ENCODE data around the gene TLX3. TPM values are rescaled to one million over a fixed set of nuclear protein-coding genes. Genes with fewer than 3 reads are reported as not detected.

TLX3 gene
- total and polyA plus RNA-seq, 2 of the 4 experiments (the other 2 are of a cell fraction), result not detected

- Histone ChIP-seq H3K36me3 (ENCODE audit: control insufficient read depth, insufficient read depth, low read length) (no peaks in the 10 kb centered on the region), H2AK9ac (replicated peaks; ENCODE audit: low read depth, low read length, poor library complexity) (no peak overlapping the region), H3K23ac (ENCODE audit: low read depth, low read length) (no peak overlapping the region), H3K27me3 (ENCODE audit: control insufficient read depth, insufficient read depth, low read length) (peaks cover 95% of the 10 kb centered on the region), H3K56ac (ENCODE audit: extremely low read depth, insufficient read depth, low read length) (no peak overlapping the region), H3K4me1 (ENCODE audit: control insufficient read depth, insufficient read depth, low read length) (peaks cover 3% of the 10 kb centered on the region; the same call in 1 of the 2 replicates), H3K18ac (ENCODE audit: low read depth, low read length) (no peak overlapping the region), H3K4me3 (ENCODE audit: insufficient read depth, low read depth, low read length) (no peak overlapping the region; the same call in 1 of the 2 replicates), H4K8ac (ENCODE audit: low read depth in 2 of 2, low read length in 2 of 2) (no peak overlapping the region), H2BK15ac (ENCODE audit: low read depth, low read length) (no peak overlapping the region), H3K27ac (ENCODE audit: insufficient read depth, low read length) (no peak overlapping the region), H3K9me3 (ENCODE audit: control insufficient read depth, insufficient read depth, low read length) (peaks cover 9% of the 10 kb centered on the region; the same call in 1 of the 2 replicates), H3K9me1 (ENCODE audit: insufficient read depth, low read length) (no peaks in the 10 kb centered on the region), H2BK5ac (ENCODE audit: low read depth, low read length, poor library complexity, severe bottlenecking) (no peak overlapping the region), H2AK5ac (ENCODE audit: low read depth, low read length) (no peak overlapping the region), H4K20me1 (ENCODE audit: insufficient read depth, low read length) (peaks cover 5% of the 10 kb centered on the region), H4K5ac (ENCODE audit: low read depth, low read length) (no peak overlapping the region), H3K9ac (ENCODE audit: low read depth, low read length) (no peak overlapping the region), H3K4ac (ENCODE audit: low read depth, low read length) (no peak overlapping the region), H3K79me1 (ENCODE audit: low read depth in 1 of 2, low read length in 2 of 2) (no peaks in the 10 kb centered on the region), H2AFZ (replicated peaks; ENCODE audit: low read length, poor library complexity) (peak overlapping the region; percentile 45), H2BK120ac (ENCODE audit: low read depth, low read length) (no peak overlapping the region), H4K91ac (ENCODE audit: insufficient read depth, low read depth, low read length) (no peak overlapping the region), H3K4me2 (ENCODE audit: low read depth, low read length) (peak overlapping the region; percentile 30; the same call in 1 of the 2 replicates), H2BK20ac (ENCODE audit: low read depth, low read length) (no peak overlapping the region), H3K14ac (replicated peaks; ENCODE audit: low read depth, low read length) (no peak overlapping the region)
- no CpG with 5 or more reads among the region's 36 CpGs for WGBS, 2 experiments (ENCODE audit: extremely low coverage in 2 of 2, insufficient read length in 1 of 2)
- BruUV-seq (replicated peaks), result no TSS peak
- TF ChIP-seq MAZ (IDR thresholded peaks at IDR 0.05; ENCODE audit: borderline replicate concordance, low read depth, low read length), result no peak
- in situ Hi-C loops (cut with MboI; ENCODE audit: low sequenced_read_pairs) (no loop called here), dilution Hi-C loops (cut with HindIII; ENCODE audit: low sequenced_read_pairs, unreplicated experiment) (no loop called here), intact Hi-C loops (cut with micrococcal nuclease) (no loop called here)
- ChIA-PET CTCF (no interaction called here), POLR2A (ENCODE audit: unreplicated experiment) (no interaction called here)
- ATAC-seq (ENCODE audit: low read depth), result no peak
- no peak for DNase-seq
Observed at GRCh38 chr5:171315386-171315891, 6.4 kb downstream of the TLX3 start.
